Hepatocyte (in vitro differentiated cells): ENCODE results near the gene RANBP1. TPM values are rescaled to one million over a fixed set of nuclear protein-coding genes. Genes with fewer than 3 reads are reported as not detected.

Experiments used
- DNase-seq: peaks from one replicate; pipeline ENCODE4 v3.0.0-alpha.2; 2016; ENCODE audit warnings: low spot score
- H2AFZ ChIP-seq: fragments of 200-600 bp; sonication (generic); 2 replicates; pipeline ENCODE4 v1.6.0; 2016; ENCODE audit warnings: antibody characterized with exemption, mild to moderate bottlenecking
- H3K27ac ChIP-seq: fragments of 200-600 bp; sonication (generic); 2 replicates; pipeline ENCODE4 v1.5.1; 2016; ENCODE audit warnings: mild to moderate bottlenecking
- H3K27me3 ChIP-seq: fragments of 200-600 bp; sonication (generic); 2 replicates; pipeline ENCODE4 v1.6.1; 2016
- H3K36me3 ChIP-seq: fragments of 200-600 bp; sonication (generic); replicated peaks from 2 replicates; pipeline ENCODE4 v1.5.1; 2016; ENCODE audit warnings: low read depth; ENCODE audit not compliant: insufficient read depth
- H3K4me1 ChIP-seq: fragments of 200-600 bp; sonication (generic); 2 replicates; pipeline ENCODE4 v1.5.1; 2016; ENCODE audit warnings: mild to moderate bottlenecking, moderate library complexity; ENCODE audit not compliant: insufficient read depth
- H3K4me2 ChIP-seq: fragments of 200-600 bp; sonication (generic); 2 replicates; pipeline ENCODE4 v1.6.0; 2016
- H3K4me3 ChIP-seq: fragments of 200-600 bp; sonication (generic); 2 replicates; pipeline ENCODE4 v1.5.1; 2016; ENCODE audit warnings: mild to moderate bottlenecking
- H3K79me2 ChIP-seq: fragments of 200-600 bp; sonication (generic); 2 replicates; pipeline ENCODE4 v1.6.0; 2017; ENCODE audit warnings: mild to moderate bottlenecking
- H3K9me2 ChIP-seq: fragments of 200-600 bp; sonication (generic); replicated peaks from 2 replicates; pipeline ENCODE4 v1.6.0; 2017; ENCODE audit warnings: mild to moderate bottlenecking; ENCODE audit not compliant: insufficient read depth
- H3K9me3 ChIP-seq: fragments of 200-600 bp; sonication (generic); 2 replicates; pipeline ENCODE4 v1.5.1; 2016; ENCODE audit warnings: low read depth, mild to moderate bottlenecking
- H4K20me1 ChIP-seq: fragments of 200-600 bp; sonication (generic); 2 replicates; pipeline ENCODE4 v1.6.0; 2016; ENCODE audit warnings: mild to moderate bottlenecking; ENCODE audit not compliant: insufficient read depth, poor library complexity, severe bottlenecking
- EZH2 ChIP-seq: fragments of 200-600 bp; sonication (generic); IDR thresholded peaks from 2 replicates; pipeline ENCODE4 v1.6.1; 2016; ENCODE audit warnings: antibody characterized with exemption, mild to moderate bottlenecking, borderline replicate concordance
- EZH2phosphoT487 ChIP-seq: fragments of 200-600 bp; sonication (generic); IDR thresholded peaks from one replicate; pipeline ENCODE4 v1.6.1; 2018; ENCODE audit warnings: antibody characterized with exemption, mild to moderate bottlenecking, low read depth, moderate library complexity; ENCODE audit not compliant: unreplicated experiment, severe bottlenecking
- WGBS: methylation state at CpG from one replicate; pipeline ENCODE4 v1.1.6; 2016; ENCODE audit warnings: low lambda C conversion rate; ENCODE audit errors: missing lambda C conversion rate; 5-methylcytosine and 5-hydroxymethylcytosine counted together
- polyA plus RNA-seq: library from polyadenylated mRNA; unstranded; fragments of >200 nt; fragmentation: Nextera tagmentation; extraction: Ambion mirVana; gene quantifications from 2 replicates; pipeline ENCODE4 v1.2.1, GENCODE V29; 2016
- total RNA-seq: library from RNA; depleted of rRNA; stranded (reverse); fragments of >200 nt; gene quantifications from 2 replicates; pipeline ENCODE4 v1.2.3, GENCODE V29; 2014
- TF ChIP-seq, protein P1 (sequence below): fragments of 200-600 bp; sonication (generic); IDR thresholded peaks from 2 replicates; pipeline ENCODE4 v1.5.1; 2016; ENCODE audit warnings: antibody characterized with exemption, mild to moderate bottlenecking; ENCODE audit not compliant: poor library complexity

The RANBP1 gene
- total and polyA plus RNA-seq, 2 experiments from 2014 or later: 189 to 227 TPM

DNA sequence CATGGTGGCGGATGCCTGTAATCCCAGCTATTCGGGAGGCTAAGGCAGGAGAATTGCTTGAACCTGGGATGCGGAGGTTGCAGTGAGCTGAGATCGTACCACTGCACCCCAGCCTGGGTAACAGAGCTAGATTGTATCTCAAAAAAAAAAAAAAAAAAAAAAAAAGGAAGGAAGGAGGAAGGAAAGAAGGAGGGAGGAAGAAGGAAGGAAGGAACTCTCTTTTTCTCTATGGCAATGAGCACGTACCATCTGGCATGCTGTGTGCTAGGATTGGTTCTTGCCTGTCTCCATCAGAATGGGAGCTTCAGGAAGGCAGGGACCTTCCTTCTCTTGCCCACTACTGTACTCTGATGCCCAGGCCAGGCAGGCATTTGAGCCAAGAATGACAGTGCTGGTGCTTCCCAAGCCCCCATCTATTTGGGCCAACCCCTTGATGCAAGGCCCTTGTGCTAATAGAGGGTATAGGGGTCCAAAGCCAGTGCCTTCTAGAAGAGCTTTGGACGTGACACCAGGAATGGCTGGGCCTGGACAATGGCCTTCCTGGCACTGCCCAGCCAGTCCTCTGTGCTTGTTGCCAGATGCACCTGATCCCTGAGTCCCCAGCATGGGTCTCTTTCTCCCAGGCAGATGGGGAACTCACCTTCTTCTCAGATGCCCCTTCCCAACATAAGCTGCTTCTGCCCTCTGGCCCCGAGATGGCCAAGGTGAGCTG, 46.4 kb upstream of the RANBP1 start:
- Histone ChIP-seq H3K79me2 (no peaks in the 10 kb centered on the region), H3K36me3 (no peaks in the 10 kb centered on the region), H4K20me1 (no peaks in the 10 kb centered on the region), H3K4me2 (no peak overlapping the region), H3K9me2 (no peaks in the 10 kb centered on the region), H3K4me1 (no peaks in the 10 kb centered on the region), H2AFZ (no peak overlapping the region), H3K27ac (no peak overlapping the region), H3K4me3 (no peak overlapping the region), H3K9me3 (no peaks in the 10 kb centered on the region), H3K27me3 (no peaks in the 10 kb centered on the region)
- TF ChIP-seq EZH2phosphoT487 (no peak), EZH2 (no peak)
- TF ChIP-seq, protein P1, sequence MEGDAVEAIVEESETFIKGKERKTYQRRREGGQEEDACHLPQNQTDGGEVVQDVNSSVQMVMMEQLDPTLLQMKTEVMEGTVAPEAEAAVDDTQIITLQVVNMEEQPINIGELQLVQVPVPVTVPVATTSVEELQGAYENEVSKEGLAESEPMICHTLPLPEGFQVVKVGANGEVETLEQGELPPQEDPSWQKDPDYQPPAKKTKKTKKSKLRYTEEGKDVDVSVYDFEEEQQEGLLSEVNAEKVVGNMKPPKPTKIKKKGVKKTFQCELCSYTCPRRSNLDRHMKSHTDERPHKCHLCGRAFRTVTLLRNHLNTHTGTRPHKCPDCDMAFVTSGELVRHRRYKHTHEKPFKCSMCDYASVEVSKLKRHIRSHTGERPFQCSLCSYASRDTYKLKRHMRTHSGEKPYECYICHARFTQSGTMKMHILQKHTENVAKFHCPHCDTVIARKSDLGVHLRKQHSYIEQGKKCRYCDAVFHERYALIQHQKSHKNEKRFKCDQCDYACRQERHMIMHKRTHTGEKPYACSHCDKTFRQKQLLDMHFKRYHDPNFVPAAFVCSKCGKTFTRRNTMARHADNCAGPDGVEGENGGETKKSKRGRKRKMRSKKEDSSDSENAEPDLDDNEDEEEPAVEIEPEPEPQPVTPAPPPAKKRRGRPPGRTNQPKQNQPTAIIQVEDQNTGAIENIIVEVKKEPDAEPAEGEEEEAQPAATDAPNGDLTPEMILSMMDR: no peak
- 92% methylated on average over 7 of the region's 7 CpGs for WGBS
- no peak for DNase-seq

DNA sequence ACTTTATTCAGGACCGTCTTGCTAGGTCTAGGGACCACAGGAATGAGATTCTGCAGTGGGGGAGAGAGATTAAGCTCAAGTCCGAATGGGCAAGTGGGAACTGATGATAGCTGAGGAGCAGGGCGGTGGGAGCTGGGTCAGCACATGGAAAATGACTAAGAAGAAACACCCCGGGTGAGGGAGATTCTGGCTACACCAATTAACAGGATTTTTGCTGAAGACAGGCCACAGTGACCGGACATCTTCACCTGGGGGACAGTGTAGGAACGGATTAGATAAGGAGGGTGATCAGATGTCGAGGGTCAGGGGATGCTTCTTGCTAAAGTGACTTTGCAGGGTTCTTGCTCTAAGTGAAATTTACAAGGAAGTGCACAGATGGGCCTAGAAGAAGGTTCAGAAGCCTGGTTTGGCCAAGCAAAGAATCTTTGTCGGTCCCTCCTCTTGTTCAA, 44.4 kb upstream of the RANBP1 start:
- no peaks in the 10 kb centered on the region for H3K27me3 ChIP-seq
- 89% methylated on average over 8 of the region's 8 CpGs for WGBS
- H3K9me3 ChIP-seq: no peaks in the 10 kb centered on the region
- no peak overlapping the region for H3K27ac ChIP-seq
- H3K36me3 ChIP-seq: no peaks in the 10 kb centered on the region
- H3K4me1 ChIP-seq: no peaks in the 10 kb centered on the region
- no peaks in the 10 kb centered on the region for H4K20me1 ChIP-seq
- H2AFZ ChIP-seq: no peak overlapping the region
- TF ChIP-seq EZH2phosphoT487 (no peak), EZH2 (no peak)
- TF ChIP-seq, protein P1: no peak
- DNase-seq: no peak
- H3K9me2 ChIP-seq: no peaks in the 10 kb centered on the region
- H3K4me3 ChIP-seq: no peak overlapping the region
- H3K4me2 ChIP-seq: no peak overlapping the region
- H3K79me2 ChIP-seq: no peaks in the 10 kb centered on the region

DNA sequence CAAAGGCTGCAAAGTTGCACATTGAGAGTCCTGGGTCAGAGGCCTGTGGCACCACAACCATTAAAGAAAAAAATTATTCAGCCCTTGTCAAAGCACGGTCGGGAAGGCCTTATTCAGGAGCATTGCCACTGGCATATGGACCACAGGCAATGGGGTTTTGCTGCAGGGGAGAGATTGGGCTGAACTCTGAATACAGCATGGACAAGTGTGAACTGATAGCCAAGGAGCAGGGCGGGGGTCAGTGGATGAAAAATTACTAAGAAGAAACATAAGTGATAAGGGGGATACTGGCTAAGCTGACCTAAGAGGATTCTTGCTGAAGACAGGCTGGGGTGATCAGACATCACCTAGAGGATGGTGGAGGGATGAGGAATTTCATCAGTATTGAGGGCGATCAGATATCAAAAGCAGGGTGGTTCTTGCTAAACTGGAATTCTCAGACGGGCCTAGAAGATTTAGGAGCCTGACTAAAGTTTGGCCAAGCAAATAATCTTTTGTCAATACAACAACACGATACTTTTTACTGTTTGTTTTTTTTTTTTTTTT, 39.2 kb upstream of the RANBP1 start:
- Histone ChIP-seq H2AFZ (no peak overlapping the region), H3K36me3 (no peaks in the 10 kb centered on the region), H3K9me3 (no peaks in the 10 kb centered on the region), H3K27ac (no peak overlapping the region), H3K4me3 (no peak overlapping the region), H3K4me1 (peaks cover 14% of the 10 kb centered on the region), H3K4me2 (no peak overlapping the region), H3K79me2 (peaks cover 13% of the 10 kb centered on the region), H4K20me1 (peaks cover 4% of the 10 kb centered on the region), H3K9me2 (no peaks in the 10 kb centered on the region), H3K27me3 (no peaks in the 10 kb centered on the region)
- 80% methylated on average over 6 of the region's 6 CpGs for WGBS
- TF ChIP-seq EZH2 (no peak), EZH2phosphoT487 (no peak)
- TF ChIP-seq, protein P1: no peak
- no peak for DNase-seq
